ENCODE results near the gene CDC25A. TPM values are rescaled to one million over a fixed set of nuclear protein-coding genes. Genes with fewer than 3 reads are reported as not detected.
A peak's percentile ranks its signal among the peaks of the same experiment; 100 is the strongest.

Gene CDC25A
- 13.1 TPM for polyA plus RNA-seq (2012; ENCODE audit: missing spikeins)

GRCh38 chr3:48188266-48189201 is at the start of gene CDC25A:
TSS of gene CDC25A (minus strand) at chr3:48188417. CDS start at chr3:48187947, 470 bp downstream.
- DNase-seq (ENCODE audit: insufficient read length) (peak; percentile 93), FAIRE-seq (peak; percentile 96)
- peak; percentile 78 for TF ChIP-seq POLR2AphosphoS5 (IDR thresholded peaks at IDR 0.05; ENCODE audit: low read depth, low read length)
- TF ChIP-seq POLR2A (IDR thresholded peaks at IDR 0.05; ENCODE audit: low read depth, low read length), result peak; percentile 78
- TF ChIP-seq TAF1 (IDR thresholded peaks at IDR 0.05; ENCODE audit: borderline replicate concordance, low read depth, low read length), result peak; percentile 41

- DNase-seq (ENCODE audit: insufficient read length), result no peak
- no peak for TF ChIP-seq POLR2AphosphoS5 (IDR thresholded peaks at IDR 0.05; ENCODE audit: low read depth, low read length)
- no peak for TF ChIP-seq POLR2A (IDR thresholded peaks at IDR 0.05; ENCODE audit: low read depth, low read length)
- TF ChIP-seq TAF1 (IDR thresholded peaks at IDR 0.05; ENCODE audit: borderline replicate concordance, low read depth, low read length), result no peak
- FAIRE-seq, result no peak
Measured at GRCh38 chr3:48236531-48236930, 48.3 kb upstream of the CDC25A start.

- TF ChIP-seq TAF1 (IDR thresholded peaks at IDR 0.05; ENCODE audit: borderline replicate concordance, low read depth, low read length) (no peak), POLR2AphosphoS5 (IDR thresholded peaks at IDR 0.05; ENCODE audit: low read depth, low read length) (no peak), POLR2A (IDR thresholded peaks at IDR 0.05; ENCODE audit: low read depth, low read length) (no peak)
- DNase-seq (ENCODE audit: insufficient read length) (no peak), FAIRE-seq (no peak)
Measured at GRCh38 chr3:48233542-48233941, 45.3 kb upstream of the CDC25A start.

- FAIRE-seq (peak; percentile 96), DNase-seq (ENCODE audit: insufficient read length) (peak; percentile 41)
- TF ChIP-seq POLR2A (IDR thresholded peaks at IDR 0.05; ENCODE audit: low read depth, low read length) (no peak), POLR2AphosphoS5 (IDR thresholded peaks at IDR 0.05; ENCODE audit: low read depth, low read length) (no peak), TAF1 (IDR thresholded peaks at IDR 0.05; ENCODE audit: borderline replicate concordance, low read depth, low read length) (no peak)
Measured at GRCh38 chr3:48232734-48233133, 44.5 kb upstream of the CDC25A start.

GRCh38 chr3:48232232-48232631 is 44.0 kb upstream of the CDC25A start:
- TF ChIP-seq POLR2A (IDR thresholded peaks at IDR 0.05; ENCODE audit: low read depth, low read length) (no peak), POLR2AphosphoS5 (IDR thresholded peaks at IDR 0.05; ENCODE audit: low read depth, low read length) (no peak), TAF1 (IDR thresholded peaks at IDR 0.05; ENCODE audit: borderline replicate concordance, low read depth, low read length) (no peak)
- no peak for DNase-seq (ENCODE audit: insufficient read length)
- FAIRE-seq, result no peak

- no peak for TF ChIP-seq POLR2A (IDR thresholded peaks at IDR 0.05; ENCODE audit: low read depth, low read length)
- no peak for TF ChIP-seq POLR2AphosphoS5 (IDR thresholded peaks at IDR 0.05; ENCODE audit: low read depth, low read length)
- TF ChIP-seq TAF1 (IDR thresholded peaks at IDR 0.05; ENCODE audit: borderline replicate concordance, low read depth, low read length), result no peak
- peak; percentile 56 for FAIRE-seq
- DNase-seq (ENCODE audit: insufficient read length), result no peak
Measured at GRCh38 chr3:48226939-48227338, 38.7 kb upstream of the CDC25A start.

- TF ChIP-seq TAF1 (IDR thresholded peaks at IDR 0.05; ENCODE audit: borderline replicate concordance, low read depth, low read length) (no peak), POLR2A (IDR thresholded peaks at IDR 0.05; ENCODE audit: low read depth, low read length) (no peak), POLR2AphosphoS5 (IDR thresholded peaks at IDR 0.05; ENCODE audit: low read depth, low read length) (no peak)
- DNase-seq (ENCODE audit: insufficient read length) (no peak), FAIRE-seq (no peak)
Measured at GRCh38 chr3:48225587-48225986, 37.4 kb upstream of the CDC25A start.

- TF ChIP-seq TAF1 (IDR thresholded peaks at IDR 0.05; ENCODE audit: borderline replicate concordance, low read depth, low read length) (no peak), POLR2AphosphoS5 (IDR thresholded peaks at IDR 0.05; ENCODE audit: low read depth, low read length) (no peak), POLR2A (IDR thresholded peaks at IDR 0.05; ENCODE audit: low read depth, low read length) (no peak)
- FAIRE-seq (peak; percentile 90), DNase-seq (ENCODE audit: insufficient read length) (peak; percentile 71)
Measured at GRCh38 chr3:48222616-48223513, 34.6 kb upstream of the CDC25A start, which contains the start of gene CAMP. TSS of gene CAMP (plus strand) at chr3:48223495. CDS start at chr3:48223512, 17 bp downstream.

GRCh38 chr3:48220746-48221145 is 32.5 kb upstream of the CDC25A start:
- TF ChIP-seq POLR2A (IDR thresholded peaks at IDR 0.05; ENCODE audit: low read depth, low read length) (no peak), TAF1 (IDR thresholded peaks at IDR 0.05; ENCODE audit: borderline replicate concordance, low read depth, low read length) (no peak), POLR2AphosphoS5 (IDR thresholded peaks at IDR 0.05; ENCODE audit: low read depth, low read length) (no peak)
- DNase-seq (ENCODE audit: insufficient read length) (no peak), FAIRE-seq (no peak)

- DNase-seq (ENCODE audit: insufficient read length), result no peak
- TF ChIP-seq POLR2AphosphoS5 (IDR thresholded peaks at IDR 0.05; ENCODE audit: low read depth, low read length) (no peak), POLR2A (IDR thresholded peaks at IDR 0.05; ENCODE audit: low read depth, low read length) (no peak), TAF1 (IDR thresholded peaks at IDR 0.05; ENCODE audit: borderline replicate concordance, low read depth, low read length) (no peak)
- no peak for FAIRE-seq
Measured at GRCh38 chr3:48219543-48219942, 31.3 kb upstream of the CDC25A start.

GRCh38 chr3:48218537-48218936 is 30.3 kb upstream of the CDC25A start:
- FAIRE-seq, result no peak
- no peak for TF ChIP-seq POLR2AphosphoS5 (IDR thresholded peaks at IDR 0.05; ENCODE audit: low read depth, low read length)
- no peak for TF ChIP-seq TAF1 (IDR thresholded peaks at IDR 0.05; ENCODE audit: borderline replicate concordance, low read depth, low read length)
- TF ChIP-seq POLR2A (IDR thresholded peaks at IDR 0.05; ENCODE audit: low read depth, low read length), result no peak
- no peak for DNase-seq (ENCODE audit: insufficient read length)

All from GM12892 (cell line).